Fibroblast of the aortic adventitia (primary cell): Measurements from ENCODE around the gene LAMC2. TPM values are rescaled to one million over a fixed set of nuclear protein-coding genes. Genes with fewer than 3 reads are reported as not detected.

Source experiments
- DNase-seq: peaks from one replicate; pipeline ENCODE4 v3.0.0-alpha.2; 2010; ENCODE audit warnings: low read depth
- H3K4me3 ChIP-seq: 2 replicates; pipeline ENCODE4 v1.5.1; 2011; ENCODE audit warnings: low read depth, mild to moderate bottlenecking, control low read depth, low read length, moderate library complexity
- total RNA-seq: library from RNA; depleted of rRNA; stranded (reverse); fragments of >200 nt; gene quantifications from 2 replicates; pipeline ENCODE4 v1.2.3, GENCODE V29; 2012; ENCODE audit warnings: low replicate concordance
- TF ChIP-seq, protein P1 (sequence below): IDR thresholded peaks from 2 replicates; pipeline ENCODE4 v1.5.1; 2011; ENCODE audit warnings: mild to moderate bottlenecking, low read length, control low read depth, inconsistent platforms; ENCODE audit not compliant: insufficient read depth

The LAMC2 gene
- total RNA-seq, 1 donor: 2.8 TPM

DNA sequence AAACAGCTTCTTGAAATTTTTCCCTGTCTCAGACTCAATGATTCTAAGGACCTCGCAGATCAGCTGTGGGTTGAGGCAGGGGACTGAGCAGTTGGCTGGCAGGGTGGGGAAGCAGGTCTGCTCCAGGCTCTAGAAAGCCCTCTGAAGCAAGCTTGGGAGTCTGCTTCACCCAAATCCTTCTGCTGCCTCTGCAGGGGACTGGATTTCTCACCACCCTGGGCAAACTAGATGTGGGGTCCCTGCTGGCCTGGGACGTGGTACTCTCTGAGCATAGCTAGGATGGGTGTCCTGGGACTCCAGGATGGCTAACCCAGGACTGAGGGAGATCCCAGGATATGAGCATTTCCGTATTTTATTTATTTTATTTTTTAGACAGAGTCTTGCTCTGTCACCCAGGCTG lies 89.3 kb downstream of the LAMC2 start:
- TF ChIP-seq, protein P1, sequence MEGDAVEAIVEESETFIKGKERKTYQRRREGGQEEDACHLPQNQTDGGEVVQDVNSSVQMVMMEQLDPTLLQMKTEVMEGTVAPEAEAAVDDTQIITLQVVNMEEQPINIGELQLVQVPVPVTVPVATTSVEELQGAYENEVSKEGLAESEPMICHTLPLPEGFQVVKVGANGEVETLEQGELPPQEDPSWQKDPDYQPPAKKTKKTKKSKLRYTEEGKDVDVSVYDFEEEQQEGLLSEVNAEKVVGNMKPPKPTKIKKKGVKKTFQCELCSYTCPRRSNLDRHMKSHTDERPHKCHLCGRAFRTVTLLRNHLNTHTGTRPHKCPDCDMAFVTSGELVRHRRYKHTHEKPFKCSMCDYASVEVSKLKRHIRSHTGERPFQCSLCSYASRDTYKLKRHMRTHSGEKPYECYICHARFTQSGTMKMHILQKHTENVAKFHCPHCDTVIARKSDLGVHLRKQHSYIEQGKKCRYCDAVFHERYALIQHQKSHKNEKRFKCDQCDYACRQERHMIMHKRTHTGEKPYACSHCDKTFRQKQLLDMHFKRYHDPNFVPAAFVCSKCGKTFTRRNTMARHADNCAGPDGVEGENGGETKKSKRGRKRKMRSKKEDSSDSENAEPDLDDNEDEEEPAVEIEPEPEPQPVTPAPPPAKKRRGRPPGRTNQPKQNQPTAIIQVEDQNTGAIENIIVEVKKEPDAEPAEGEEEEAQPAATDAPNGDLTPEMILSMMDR: no peak
- no peak overlapping the region for H3K4me3 ChIP-seq
- no peak for DNase-seq

DNA sequence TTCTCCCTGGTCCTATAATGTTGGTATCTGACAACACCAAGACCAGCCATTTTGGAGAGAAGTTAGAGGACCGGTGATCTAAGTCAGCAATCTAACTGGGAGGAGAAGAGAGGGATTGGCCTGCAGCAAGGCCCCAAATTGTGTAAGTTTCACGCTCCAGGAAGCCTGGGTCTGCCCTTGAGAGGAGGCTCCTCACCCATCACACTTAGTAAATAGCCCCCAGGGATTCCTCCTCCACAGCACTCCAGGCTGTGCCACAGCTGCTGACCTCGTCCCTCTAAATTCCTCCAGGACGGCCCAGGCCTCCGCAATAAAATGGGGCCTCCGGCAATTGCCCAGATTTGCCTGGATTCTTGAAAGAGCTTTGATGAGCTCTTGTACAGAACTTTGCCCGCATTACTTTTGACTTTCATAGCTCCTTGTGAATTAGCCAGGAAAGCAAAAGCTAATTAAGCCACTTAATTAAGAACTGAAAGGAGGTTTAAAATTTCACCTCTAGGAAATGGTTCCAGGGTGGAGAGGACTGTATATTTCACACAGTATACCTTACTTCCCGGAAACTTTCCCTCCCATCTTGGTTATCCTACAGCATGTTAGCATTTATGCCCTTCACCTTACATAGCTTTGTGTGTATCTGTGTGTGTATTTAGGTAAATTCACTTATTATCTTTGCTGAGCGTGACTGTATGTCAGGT lies 90.5 kb downstream of the LAMC2 start:
- TF ChIP-seq, protein P1: no peak
- no peak overlapping the region for H3K4me3 ChIP-seq
- no peak for DNase-seq

DNA sequence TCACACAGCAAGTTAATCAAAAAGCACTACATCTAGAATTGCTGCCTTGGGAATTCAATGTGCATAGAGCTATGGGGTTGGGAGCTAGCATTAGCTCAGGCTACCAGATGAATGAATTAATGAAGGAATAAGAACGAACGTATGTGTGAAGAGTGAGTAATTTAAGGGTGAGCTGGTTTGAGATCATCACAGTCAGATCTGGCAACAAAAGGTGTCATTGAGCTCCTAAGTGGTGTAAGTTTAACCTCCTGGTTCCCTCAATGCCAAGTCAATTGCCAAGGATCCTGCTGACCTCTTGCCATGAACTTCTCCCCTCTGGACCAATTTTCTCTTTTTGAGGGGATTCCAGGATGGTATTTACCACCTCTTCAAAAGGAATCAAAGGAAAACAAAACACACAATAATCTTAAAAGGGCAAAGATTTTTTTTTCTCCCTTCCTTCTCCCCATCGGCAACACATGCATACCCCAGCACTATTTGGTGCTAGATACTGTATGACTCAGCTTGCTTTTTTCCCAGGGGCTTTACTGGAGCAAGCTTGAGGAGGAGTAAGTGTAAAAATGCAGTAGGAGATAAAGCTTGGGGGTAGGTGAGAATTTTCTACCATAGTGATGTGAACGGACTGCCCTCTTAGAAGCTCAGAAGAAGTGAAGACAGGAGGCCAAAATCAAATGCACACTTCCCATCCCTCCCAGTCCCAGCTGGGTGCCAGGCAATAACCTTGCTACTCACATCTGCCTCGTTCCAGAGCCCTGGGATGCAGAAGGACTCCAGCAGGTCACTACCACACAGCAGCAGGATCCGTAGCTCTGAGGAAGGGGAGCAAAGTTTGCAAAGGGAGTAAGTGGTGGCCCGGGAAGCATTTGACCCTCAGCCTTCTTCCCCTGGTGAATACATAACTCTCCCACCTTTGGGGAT lies 92.0 kb downstream of the LAMC2 start:
- DNase-seq: peak; percentile 84
- peak overlapping the region; percentile 5 for H3K4me3 ChIP-seq

DNA sequence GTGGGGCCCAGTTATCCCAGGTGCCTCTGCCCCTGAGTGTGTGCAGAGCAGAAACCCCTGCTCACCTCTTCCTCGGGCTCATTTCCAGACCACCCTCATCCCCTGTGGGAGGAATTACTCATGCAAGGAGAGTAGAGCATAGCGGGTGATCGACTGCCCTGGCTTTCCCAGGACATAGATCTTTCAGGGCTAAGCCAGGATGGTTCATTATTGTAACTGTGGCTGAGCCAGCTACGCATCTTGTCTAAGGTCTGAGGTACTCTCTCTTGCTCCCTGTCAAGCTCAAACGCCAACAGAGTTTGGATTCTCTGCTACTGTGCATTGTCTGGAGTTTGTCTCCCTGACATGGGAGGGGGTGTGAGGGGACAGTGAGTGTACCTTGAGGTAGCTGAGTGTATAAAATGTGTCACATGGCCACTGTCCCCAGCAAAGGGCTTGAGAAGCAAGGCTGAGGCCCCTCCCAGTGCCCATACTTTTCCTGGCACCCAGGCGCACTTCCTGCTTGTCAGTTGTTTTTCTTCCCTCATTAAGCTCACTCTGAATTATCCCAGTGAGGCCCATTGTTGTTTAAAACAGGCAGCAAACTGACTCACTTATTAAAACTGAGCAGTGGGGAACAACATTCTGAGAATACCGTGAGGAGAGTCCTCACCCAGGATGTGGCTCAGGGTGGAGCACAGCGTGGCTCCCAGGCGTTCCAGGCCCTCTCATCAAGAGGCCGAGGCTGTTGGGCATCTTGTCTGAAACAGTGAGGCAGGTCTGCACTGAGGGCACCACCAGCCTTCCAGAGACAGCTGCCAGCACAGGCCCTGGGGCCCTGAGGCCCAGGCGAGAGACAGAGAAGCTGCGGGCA lies 92.9 kb downstream of the LAMC2 start:
- DNase-seq: peak; percentile 81
- H3K4me3 ChIP-seq: peak overlapping the region; percentile 5
- TF ChIP-seq, protein P1: no peak

More for the DNA sequence above, 92.0 kb downstream of the LAMC2 start:
- TF ChIP-seq, protein P1: no peak

DNA sequence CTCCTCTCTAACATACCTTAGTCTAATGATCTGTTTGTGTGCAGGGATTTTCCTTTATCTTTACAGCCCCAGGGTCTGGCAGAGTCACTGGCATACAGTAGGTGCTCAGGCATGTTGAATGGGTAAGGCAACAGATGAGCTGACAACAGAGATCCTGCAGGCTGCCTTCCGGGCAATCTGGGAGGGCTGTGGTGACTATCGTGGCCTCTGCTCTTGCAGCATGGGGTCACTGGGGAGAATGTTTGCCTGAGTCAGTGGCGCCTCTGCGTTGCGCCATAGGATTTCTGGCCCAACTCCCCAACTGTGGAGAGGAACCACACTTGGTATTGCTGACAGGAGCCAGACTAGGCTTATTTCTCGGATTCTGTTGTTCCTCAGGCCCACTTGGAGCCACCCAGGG lies 93.8 kb downstream of the LAMC2 start:
- H3K4me3 ChIP-seq: no peak overlapping the region
- peak; percentile 94 for DNase-seq
- TF ChIP-seq, protein P1: no peak

DNA sequence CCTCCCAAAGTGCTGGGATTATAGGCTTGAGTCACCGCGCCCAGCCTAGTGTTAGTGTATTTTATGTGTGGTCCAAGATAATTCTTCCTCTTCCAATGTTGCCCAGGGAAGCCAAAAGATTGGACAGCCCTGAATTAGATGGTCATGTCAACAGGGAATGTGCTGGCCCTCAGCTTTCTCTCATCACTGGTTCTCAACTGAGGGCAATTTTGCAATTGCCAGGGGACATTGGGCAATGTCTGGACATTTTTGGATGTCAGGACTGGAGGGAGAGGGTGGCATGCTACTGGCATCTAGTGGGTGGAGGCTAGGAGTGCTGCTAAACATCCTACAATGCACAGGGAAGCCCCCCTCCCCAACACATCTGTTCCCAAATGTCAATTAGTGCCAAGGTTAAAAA lies 95.0 kb downstream of the LAMC2 start:
- peak; percentile 92 for DNase-seq
- TF ChIP-seq, protein P1: peak; percentile 55
- H3K4me3 ChIP-seq: no peak overlapping the region
